Prostate gland (tissue), 2 donors: ENCODE data around the gene XIRP1.

ENCODE experiments used
- CTCF ChIP-seq, 4 experiments: fragments of 200-600 bp in 2 of 4; fragments of 450-650 bp in 2 of 4; sonication (generic) in 2 of 4; IDR thresholded peaks; 1 replicate in 3 of 4; 2 replicates in 1 of 4; pipeline ENCODE4 v1.5.1; 2016 to 2019; ENCODE audit warnings: antibody characterized with exemption in 4 of 4, mild to moderate bottlenecking in 2 of 4, moderate library complexity in 2 of 4
- POLR2AphosphoS5 ChIP-seq: sonication (generic); formaldehyde crosslinking; IDR thresholded peaks from one replicate; pipeline ENCODE4 v1.6.1; 2017; ENCODE audit warnings: antibody characterized with exemption

GRCh38 chr3:39183211-39184080 lies 8.9 kb downstream of the XIRP1 start:
- TF ChIP-seq CTCF (IDR thresholded peaks at IDR 0.05) (no peak), POLR2AphosphoS5 (no peak)
